ENCODE measurements around the gene RCBTB2.

The RCBTB2 gene

GRCh38 chr13:48493066-48493765, 39.7 kb downstream of the RCBTB2 start (continued):
- TF ChIP-seq PATZ1 (CRISPR knock-in tag; IDR thresholded peaks at IDR 0.05; ENCODE audit: borderline replicate concordance) = no peak
- no peak for TF ChIP-seq GLIS3 (CRISPR knock-in tag; IDR thresholded peaks at IDR 0.05)
- TF ChIP-seq TOX (CRISPR knock-in tag; IDR thresholded peaks at IDR 0.05; ENCODE audit: borderline replicate concordance) = no peak
- TF ChIP-seq BACH2 (CRISPR knock-in tag; IDR thresholded peaks at IDR 0.05; ENCODE audit: borderline replicate concordance) = no peak
- TF ChIP-seq ZNF565 (CRISPR knock-in tag; conservative IDR thresholded peaks at IDR 0.05; ENCODE audit: low read depth) = no peak

- ATAC-seq = no peak
- TF ChIP-seq POU6F1 (CRISPR knock-in tag; IDR thresholded peaks at IDR 0.05; ENCODE audit: borderline replicate concordance, low read depth) (no peak), ZFP30 (CRISPR knock-in tag; IDR thresholded peaks at IDR 0.05) (no peak), ZNF8 (CRISPR knock-in tag; IDR thresholded peaks at IDR 0.05) (no peak), CSDC2 (CRISPR knock-in tag; IDR thresholded peaks at IDR 0.05) (no peak), ZC3H10 (CRISPR knock-in tag; IDR thresholded peaks at IDR 0.05) (no peak), OSR1 (CRISPR knock-in tag; IDR thresholded peaks at IDR 0.05) (no peak), PATZ1 (CRISPR knock-in tag; IDR thresholded peaks at IDR 0.05; ENCODE audit: borderline replicate concordance) (no peak), ISL1 (CRISPR knock-in tag; IDR thresholded peaks at IDR 0.05) (no peak), ESRRG (CRISPR knock-in tag; IDR thresholded peaks at IDR 0.05) (no peak), ARNTL (CRISPR knock-in tag; IDR thresholded peaks at IDR 0.05; ENCODE audit: borderline replicate concordance, low read depth) (no peak), CREB5 (CRISPR knock-in tag; IDR thresholded peaks at IDR 0.05; ENCODE audit: low read depth) (no peak), SNAI2 (CRISPR knock-in tag; IDR thresholded peaks at IDR 0.05) (no peak)
Observed at GRCh38 chr13:48492470-48493065, 40.3 kb downstream of the RCBTB2 start.

GRCh38 chr13:48492096-48492440, 40.8 kb downstream of the RCBTB2 start:
- no peak for ATAC-seq
- TF ChIP-seq CSRNP3 (CRISPR knock-in tag; IDR thresholded peaks at IDR 0.05) (no peak), TSHZ2 (CRISPR knock-in tag; IDR thresholded peaks at IDR 0.05) (no peak), ZC3H10 (CRISPR knock-in tag; IDR thresholded peaks at IDR 0.05) (no peak), ZFP3 (CRISPR knock-in tag; IDR thresholded peaks at IDR 0.05) (no peak), CREB5 (CRISPR knock-in tag; IDR thresholded peaks at IDR 0.05; ENCODE audit: low read depth) (no peak), SNAI2 (CRISPR knock-in tag; IDR thresholded peaks at IDR 0.05) (no peak), GLIS3 (CRISPR knock-in tag; IDR thresholded peaks at IDR 0.05) (no peak), ZFP30 (CRISPR knock-in tag; IDR thresholded peaks at IDR 0.05) (no peak)

Measured in SK-N-SH treated with all-trans-retinoic acid at 6 μM for 48 hours (cell line).